ENCODE measurements around the gene MYBPH.
A peak's percentile ranks its signal among the peaks of the same experiment; 100 is the strongest.

MYBPH gene, protein sequence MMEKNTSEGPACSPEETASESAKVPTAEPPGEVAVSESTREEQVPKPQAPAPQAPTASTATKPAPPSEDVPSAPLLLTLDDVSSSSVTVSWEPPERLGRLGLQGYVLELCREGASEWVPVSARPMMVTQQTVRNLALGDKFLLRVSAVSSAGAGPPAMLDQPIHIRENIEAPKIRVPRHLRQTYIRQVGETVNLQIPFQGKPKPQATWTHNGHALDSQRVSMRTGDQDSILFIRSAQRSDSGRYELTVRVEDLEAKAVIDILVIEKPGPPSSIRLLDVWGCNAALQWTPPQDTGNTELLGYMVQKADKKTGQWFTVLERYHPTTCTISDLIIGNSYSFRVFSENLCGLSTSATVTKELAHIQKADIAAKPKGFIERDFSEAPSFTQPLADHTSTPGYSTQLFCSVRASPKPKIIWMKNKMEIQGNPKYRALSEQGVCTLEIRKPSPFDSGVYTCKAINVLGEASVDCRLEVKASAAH

DNA sequence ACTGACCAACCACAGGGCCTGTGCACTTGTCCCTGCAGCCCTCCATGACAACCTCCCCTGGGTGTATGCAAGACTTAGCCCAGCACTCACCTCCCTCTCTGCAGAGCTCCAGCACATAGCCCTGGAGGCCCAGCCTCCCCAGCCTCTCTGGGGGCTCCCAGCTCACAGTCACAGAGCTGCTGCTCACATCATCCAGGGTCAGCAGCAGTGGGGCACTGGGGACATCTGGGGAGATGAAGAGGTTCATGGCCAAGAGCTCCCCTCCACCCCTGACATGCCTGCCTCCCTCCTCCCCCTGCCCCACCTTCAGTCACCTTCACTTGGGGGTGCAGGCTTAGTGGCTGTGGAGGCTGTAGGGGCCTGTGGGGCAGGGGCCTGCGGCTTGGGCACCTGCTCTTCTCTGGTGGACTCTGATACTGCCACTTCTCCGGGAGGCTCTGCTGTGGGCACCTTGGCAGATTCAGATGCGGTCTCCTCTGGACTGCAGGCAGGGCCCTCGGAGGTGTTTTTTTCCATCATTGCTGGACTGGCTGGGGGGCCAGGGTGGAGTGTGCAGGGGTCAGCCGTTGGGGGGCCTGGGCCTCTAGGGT lies at the start of gene MYBPH:
MYBPH (minus strand) TSS at position 590 of the 590 bp plus-strand sequence; CDS start at position 519, 71 bp downstream.
- no peak for DNase-seq (ENCODE audit: low read depth)

DNA sequence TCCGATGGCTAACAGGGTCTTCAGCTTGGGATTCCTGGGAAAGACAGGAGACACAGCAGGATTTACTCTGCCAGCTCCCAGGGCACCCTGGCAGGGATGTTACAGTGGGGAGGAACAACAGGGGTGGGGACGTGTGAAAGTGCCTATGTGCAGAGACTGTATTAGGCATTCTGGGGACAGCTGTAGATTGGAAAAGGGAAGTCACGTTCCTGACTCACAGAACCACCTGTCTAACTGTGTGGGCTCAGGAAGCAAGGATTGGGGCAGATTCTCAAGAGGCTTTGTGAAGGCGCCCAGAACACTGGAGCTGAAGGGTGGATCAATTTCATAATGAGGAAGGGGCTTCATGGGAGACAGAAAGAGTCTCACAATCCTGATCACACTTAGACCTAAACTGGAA lies 49.4 kb upstream of the MYBPH start:
- no peak for DNase-seq (ENCODE audit: low read depth)

DNA sequence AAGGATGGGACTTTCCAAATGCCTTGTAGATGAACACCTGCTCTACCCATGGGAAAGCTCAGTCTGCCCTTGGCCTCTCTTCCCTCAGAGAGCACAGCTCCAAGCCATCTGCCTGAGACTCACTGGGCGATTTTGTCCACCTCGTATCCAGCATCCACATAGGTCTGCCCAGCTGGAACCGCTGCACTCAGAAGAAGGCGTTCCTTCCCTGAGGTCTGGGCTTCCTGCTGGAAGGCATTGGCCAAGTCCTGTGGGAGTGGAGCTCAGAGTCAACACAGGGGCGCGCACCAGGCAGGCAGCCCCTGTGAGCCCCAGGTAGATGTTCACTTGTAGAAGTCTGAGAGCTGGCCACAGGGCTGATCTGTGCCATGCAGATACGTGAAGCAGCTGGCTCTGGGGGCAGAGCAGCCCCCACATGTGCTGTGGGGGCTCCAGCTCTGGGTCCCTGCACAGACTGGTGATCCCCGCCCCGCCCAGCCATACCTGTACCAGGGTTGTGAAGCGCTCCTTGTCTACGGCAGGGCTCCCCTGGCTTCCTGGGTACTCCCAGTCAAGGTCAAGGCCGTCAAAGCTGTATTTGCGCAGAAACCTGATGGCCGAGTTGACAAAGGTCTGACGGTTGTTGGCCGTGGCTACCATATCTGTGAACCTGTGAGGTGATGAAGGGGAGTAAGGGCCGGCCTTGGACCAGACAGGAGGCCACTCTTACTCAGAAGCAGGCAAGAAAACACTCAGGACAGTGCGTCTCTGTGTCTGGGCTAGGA lies 47.6 kb upstream of the MYBPH start:
- DNase-seq (ENCODE audit: low read depth) = no peak

DNA sequence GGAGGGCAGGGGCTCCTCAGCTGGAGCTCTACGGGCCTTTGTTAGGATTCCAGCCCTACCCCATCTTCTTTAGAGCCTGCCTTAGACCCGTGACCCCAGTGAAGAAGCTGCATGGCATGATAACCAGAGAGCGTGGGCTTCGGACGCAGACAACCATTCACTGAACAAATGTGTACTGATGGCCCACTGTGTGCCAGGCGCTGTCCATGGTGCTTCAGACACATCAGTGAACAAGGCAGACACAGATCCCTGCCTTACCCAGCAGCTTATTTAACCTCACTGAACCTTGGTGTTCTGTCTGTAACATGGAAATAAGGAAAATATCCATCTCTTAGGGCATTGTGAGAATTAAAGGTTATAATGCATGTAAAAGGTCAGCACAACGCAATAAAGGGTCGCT lies 44.3 kb upstream of the MYBPH start:
- DNase-seq (ENCODE audit: low read depth) = no peak

DNA sequence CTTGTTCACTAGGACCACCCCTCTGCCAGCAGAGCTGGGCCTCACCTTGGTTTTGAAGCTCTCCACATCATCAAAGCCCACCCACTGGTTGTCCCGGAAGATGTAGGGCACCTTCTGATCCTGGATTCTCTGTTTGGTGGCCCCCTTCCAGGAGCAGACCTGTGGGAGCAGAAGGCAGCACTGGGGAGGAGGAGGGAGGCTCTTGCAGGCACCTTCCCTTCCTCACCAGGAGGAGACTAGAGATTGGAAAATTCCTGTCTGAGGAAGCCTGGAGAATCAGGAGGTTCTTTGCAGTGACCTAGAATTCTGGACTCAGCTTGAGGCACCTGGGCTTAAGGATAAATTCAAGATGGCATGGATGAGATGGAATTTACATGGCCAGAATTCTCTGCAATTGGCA lies 43.5 kb upstream of the MYBPH start:
- no peak for DNase-seq (ENCODE audit: low read depth)

DNA sequence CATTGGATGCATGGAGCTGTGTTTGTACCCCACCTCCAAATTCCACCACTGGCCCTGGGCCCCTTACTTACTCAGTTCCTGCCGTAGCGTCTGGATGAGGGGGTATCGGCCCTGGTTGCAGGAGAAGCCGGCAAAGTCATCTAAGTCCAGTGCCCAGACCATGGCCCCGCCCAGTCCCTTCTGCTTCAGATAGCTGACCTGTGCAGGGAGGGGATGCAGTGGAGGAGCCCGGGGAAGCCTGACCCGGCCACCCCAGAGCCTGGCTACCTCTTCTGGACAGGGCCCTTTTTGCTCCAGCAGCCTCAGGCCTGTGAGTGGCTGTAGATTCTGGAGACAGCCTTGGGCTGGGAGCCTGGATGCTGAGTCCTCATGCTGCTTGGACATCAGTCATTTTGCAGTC lies 42.0 kb upstream of the MYBPH start:
- DNase-seq (ENCODE audit: low read depth) = no peak

DNA sequence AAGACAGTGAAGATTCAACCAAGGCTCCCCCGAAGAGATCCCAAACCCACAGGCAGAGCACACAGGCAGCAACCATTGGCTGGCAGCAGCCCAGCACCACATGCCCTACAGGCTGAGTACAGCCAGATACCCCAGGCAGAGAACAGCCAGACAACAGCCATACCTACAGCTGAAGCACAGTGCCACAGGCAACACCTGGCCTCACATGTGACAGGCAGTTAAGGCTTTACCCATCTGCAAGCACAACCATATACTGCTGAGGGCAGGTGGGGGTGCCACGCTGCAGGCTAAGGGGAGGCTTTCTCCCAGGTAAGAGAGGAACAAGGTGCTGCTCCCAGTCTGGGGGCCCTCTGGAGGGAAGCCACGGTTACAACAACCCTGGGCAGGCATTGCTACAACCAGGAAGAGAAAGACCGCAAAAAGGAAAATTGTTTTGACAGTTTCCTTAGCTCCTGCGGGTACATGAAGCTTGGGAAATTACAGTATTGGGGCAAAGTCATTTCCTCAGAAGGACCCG lies 41.6 kb upstream of the MYBPH start:
- no peak for DNase-seq (ENCODE audit: low read depth)

DNA sequence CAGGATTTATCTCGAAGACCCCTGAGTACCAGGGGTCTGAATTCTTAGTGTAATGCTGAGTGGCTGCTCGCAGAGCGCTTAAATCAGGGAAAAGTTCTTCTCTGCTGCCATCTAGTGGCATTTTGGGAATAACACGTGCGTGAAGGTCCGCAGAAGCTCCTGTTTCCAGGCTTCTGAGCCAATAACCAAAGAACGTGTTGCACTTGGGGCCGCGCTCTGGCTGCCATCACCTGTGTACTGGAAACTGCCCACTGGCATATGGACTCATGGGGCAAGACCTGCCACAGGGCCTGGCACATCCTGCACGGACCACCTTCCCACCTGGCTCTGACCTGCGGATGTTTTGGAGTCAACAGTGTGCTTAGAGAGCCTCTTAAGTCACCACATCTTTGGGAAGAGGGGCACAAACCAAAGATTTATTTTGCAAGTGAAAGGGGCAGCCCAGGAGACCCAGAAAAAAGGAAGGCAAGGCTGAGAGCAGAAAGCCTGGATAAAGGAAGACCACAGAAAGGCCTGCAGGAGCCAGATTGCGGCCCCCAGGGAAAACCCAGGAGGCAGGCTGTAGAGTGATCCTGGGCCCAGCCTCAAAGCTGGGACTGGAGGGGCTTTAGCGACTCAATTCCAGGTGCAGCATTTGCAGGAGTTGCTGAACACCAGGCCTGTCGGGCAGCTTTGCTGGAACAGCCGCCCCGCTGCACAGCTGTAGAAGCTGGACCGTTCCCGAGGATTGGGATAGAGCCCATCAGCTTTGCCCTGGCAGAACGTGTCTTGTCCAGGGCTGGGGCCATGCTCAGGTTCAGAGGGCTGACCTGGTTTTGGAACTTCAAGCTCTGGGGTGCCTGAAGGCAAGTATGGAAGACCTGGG lies 40.9 kb upstream of the MYBPH start:
- peak; percentile 70 for DNase-seq (ENCODE audit: low read depth)

DNA sequence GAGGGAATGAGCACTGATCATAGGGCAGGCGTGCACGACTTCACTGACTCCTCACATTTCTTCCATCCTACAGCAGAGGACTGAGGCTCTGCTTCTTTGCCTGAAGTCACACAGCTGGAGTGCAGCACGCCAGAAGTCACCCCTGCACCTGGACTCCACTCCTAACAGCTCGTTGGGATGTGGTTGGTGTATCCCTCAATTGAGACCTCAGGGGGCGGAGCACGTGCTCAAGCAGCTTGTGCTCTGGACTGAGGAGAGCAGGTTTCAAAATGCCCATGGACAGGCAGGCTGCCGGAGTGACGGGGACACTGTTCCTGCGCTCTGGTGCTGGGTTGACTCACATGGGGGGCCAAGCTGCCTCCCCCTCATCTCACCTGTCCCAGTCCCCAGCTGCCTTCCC lies 39.9 kb upstream of the MYBPH start:
- no peak for DNase-seq (ENCODE audit: low read depth)

DNA sequence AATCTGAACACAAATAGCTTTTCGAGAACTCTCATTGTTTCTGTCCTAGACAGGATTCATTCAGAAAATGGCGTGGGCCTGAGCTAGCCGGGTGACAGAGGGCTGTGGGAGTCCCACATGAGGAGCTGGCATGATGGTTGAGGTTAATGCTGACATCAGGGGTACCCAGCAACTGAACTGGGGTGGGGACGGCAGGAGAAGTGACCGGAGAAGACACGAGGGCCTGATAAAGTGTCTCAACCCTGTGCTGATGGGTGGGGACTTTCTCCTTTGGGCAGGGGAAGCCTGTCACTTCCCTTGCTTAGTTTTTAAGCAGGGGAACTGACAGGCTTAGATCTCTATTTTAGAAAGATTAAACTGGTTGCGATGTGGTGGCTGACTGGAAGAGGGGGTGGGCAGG lies 39.2 kb upstream of the MYBPH start:
- no peak for DNase-seq (ENCODE audit: low read depth)

DNA sequence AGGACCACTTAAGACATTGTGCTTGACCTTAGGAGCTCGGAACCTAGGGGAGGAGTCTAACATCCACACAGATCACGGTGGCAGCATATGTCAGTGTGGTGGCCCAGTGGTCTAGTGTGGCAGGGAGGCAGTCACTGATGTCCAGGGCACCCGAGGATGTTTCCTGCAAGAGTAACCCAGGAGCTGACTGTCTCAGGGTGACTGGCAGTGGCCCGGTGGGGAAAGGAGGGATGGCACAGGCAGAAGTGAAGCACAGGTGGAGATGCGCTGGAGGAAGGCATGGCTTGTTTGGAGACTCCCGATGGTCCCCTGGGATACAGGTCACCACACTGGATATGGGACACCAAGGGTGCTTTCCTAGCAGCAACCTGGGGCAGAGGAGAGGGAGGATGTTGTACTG lies 37.5 kb upstream of the MYBPH start:
- DNase-seq (ENCODE audit: low read depth) = no peak

DNA sequence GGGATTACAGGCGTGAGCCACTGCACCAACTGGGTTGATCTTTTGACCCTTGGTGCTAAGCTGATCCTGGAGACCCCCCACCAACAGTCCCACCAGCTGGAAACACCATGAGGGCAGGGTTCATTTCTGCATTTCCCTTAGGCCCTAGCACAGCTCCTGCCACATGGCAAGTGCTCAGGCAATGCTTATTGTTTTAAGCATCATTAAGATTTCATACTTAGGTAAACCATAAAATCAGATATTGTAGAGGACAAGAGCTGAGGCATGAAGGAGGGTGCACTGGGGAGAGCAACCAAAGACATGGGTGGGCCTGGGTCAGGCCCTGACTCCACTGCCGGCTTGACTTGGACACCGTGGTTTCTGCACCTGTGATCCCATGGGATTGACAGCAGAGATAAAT lies 36.2 kb upstream of the MYBPH start:
- DNase-seq (ENCODE audit: low read depth) = no peak

DNA sequence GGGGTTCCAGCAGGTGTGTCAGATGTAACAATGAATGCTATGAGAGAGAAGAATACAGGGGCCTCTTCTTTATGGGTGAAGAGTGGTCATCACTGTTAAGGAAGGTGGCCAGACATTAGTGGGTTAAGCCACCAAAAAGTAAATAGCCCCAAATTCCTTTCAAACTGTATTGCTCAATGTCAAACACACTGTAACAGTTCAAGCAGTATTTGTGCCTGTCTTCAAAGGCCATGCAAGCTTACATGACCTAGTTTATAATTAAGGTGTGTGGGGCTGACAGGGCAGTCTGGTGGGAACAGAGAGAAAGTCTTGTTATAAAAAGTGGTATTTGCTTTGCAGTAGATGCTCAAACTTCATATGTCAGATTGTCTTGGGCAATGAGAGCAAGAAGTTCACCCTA lies 35.4 kb upstream of the MYBPH start:
- DNase-seq (ENCODE audit: low read depth) = no peak

DNA sequence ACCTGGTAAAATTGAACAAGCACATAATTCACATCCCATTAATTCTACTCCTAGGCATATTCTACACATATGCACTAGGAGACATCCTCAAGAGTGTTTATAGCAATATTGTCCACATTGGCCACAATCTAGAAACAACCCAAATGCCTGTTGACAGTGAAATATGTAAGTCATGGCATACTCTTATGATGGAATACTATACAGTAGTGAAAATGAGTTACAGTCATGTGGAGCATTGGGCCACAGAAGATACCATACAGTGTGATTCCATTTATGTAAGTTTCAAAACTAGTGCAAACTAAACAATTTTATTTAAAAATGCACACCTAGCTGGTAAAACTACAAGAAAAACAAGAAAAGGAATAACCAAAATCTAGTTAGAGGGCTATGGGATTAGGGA lies 34.7 kb upstream of the MYBPH start:
- no peak for DNase-seq (ENCODE audit: low read depth)

DNA sequence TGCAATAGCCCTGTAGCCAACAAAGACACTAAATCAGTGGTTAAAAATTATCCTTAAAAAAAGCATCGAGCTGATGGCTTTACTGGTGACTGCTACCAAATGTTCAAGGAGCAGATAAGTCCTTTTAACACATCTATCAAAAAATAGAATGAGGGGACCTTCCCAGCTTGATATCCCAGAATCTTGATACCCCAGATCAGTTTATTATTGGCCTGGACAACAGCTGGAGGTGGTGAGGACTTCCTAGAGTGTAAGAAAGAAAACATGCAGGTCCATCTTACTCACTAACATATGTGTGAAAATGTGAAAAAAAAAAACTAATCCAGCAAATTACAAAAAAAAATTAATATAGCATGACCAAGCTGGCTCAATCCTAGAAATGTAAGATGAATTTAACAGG lies 32.6 kb upstream of the MYBPH start:
- DNase-seq (ENCODE audit: low read depth) = no peak

DNA sequence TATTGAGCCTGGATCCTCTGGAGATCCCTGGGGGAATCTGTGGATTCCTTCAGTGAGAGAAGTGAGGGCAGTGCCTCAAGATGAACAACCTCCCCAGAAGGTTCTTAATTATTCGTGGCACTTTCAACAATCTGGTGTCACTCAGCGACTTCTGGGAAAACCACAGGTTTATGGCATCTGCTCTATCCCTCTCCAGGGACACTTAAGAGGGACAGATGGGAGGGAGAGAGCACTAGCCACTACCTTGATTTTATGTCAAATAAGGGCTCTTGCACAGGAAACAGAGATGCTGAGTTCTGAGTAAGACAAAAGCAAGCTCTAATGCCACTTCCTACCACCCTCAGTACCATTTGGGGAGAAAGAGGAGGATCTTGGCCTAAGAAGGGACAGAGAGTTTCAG lies 32.1 kb upstream of the MYBPH start:
- DNase-seq (ENCODE audit: low read depth) = no peak

DNA sequence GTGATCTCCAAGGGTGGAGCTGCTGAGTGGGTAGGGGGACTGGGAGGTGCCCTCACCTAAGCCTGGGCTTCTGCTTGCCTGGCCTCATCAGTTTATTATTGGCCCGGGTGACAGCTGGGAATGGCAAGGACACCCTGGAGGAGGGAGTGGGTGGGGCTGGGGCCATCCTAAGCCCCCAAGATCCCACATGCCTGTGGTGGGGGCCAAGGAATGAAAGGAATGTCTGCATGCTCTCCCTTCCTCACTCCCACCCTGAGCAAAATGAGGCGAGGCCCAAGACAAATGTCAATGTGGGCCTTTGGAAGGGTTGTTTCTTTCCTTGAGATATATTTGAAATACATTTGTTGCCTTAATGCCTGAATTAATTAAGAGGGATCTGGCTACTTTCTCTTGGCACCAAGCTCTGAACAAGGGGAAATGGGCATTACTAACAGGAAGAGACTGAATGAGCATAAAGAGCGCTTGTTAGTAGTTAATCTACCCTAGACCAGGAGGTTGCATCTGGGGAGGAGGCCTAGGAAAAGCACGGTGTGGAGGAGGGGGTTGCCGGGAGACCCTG lies 30.6 kb upstream of the MYBPH start:
- DNase-seq (ENCODE audit: low read depth) = no peak

DNA sequence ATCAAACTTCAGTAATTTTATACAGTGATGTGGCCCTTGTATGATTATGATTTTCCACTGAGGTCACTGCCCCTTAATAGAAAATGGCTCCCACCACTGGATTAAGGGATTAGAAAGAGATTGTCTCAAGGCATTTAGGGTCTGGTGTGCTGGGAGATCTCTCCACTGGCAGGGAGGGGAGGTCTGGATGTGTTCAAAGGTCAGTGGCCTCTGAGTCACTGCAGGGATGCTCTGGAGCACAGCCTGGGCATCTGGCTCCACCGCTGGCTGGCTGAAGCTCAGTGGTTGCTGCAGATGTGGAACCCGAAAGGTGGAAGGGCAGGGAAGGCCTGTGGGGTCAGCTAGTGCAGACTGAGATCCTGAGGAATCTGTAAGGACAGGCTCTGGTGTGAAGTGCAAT lies 29.1 kb upstream of the MYBPH start:
- DNase-seq (ENCODE audit: low read depth) = no peak

DNA sequence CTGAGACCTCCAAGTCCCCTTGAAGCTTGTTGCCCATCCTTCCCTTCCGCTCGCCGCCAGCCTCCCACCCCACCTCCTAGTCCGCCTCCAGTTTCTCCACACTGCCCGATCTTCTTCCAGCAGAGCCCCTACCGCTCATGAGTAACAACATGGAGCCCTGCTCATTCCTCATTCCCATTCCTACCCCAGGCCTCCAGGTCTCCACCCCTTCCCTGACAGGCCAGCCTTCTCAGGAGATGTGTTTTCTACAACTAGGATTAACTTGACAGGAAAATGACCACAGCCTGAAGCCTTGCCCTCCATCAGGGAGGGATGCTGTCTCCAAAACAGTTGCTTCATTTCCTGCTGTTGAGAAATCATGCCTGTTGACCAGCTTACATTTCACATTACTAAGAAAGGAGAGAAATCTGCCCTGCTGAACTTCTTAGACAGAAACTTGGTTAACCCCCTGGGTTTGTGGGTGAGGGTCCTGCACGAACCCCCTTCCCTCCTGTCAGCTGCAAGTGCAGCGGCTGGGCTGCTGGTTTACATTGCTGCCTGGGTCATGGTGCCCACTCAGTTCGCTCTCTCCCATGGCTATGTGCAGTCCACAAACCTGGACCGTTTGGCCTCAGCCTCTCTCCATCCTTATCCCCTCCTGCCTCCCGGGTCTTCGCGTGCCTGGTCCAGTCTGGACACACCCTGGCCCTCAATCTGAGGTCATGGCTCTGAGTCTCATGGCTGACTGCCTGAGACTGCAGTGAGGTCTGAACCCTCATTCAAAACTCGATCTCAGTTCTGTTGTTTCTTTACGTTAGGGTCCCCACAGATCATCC lies 27.0 kb upstream of the MYBPH start:
- peak; percentile 38 for DNase-seq (ENCODE audit: low read depth)

DNA sequence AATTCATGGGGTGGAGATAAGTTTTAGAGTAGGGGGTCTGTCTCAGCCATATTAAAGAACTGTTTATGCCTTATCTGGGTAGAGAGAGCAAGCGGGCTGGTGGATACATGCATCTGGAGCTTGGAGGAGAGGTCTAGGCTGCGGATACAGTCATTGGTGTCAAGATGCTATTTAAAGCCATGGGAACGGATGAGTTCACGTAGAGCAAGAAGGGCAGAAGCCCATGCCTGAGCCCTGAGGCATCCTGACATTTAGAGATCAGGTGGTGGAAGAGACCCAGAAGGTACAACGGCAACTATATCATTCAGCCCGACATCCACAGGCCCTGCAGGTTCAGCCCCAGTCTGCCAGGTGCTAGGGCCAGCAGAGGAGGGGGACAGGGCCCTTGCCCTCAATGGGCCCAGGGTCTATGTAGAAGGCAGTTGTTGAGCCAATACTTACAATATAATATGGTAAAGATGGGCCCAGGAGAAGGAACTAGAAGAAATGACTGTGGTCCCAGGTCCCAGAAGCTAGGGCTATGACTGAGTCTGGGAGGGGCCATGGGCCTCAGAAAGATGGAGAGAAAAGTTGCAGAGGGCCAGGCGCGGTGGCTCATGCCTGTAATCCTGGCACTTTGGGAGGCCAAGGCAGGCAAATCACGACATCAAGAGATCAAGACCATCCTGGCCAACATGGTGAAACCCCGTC lies 26.0 kb upstream of the MYBPH start:
- no peak for DNase-seq (ENCODE audit: low read depth)
